ENCODE results near the gene USP13. TPM values are rescaled to one million over a fixed set of nuclear protein-coding genes. Genes with fewer than 3 reads are reported as not detected.

The USP13 gene
- total RNA-seq, 2 experiments from 2014 or later: 4.3 to 4.8 TPM

DNA sequence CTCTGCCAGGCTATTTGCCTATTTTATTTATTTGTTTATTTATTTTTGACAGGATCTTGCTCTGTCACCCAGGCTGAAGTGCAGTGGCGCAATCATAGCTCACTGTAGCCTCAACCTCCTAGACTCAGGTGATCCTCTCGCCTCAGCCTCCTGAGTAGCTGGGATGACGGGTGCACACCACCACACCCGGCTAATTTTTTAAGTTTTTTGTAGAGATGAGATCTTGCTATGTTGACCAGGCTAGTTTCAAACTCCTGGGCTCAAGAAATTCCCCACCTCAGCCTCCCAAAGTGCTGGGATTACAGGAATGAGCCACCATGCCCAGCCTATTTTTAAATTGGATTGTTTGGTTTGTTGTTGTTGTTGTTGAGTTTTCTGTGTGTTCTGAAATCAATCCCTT is 42.8 kb upstream of the USP13 start:
- H3K27me3 ChIP-seq (ENCODE audit: control insufficient read depth in 1 of 2, insufficient read depth in 2 of 2, low read length in 2 of 2): no peaks in the 10 kb centered on the region
- no peaks in the 10 kb centered on the region for H3K9me3 Mint-ChIP-seq
- H3K27me3 Mint-ChIP-seq: no peaks in the 10 kb centered on the region
- H3K4me3 ChIP-seq (ENCODE audit: low read length): no peak overlapping the region
- H3K27ac Mint-ChIP-seq: peak overlapping the region; percentile 83
- no peaks in the 10 kb centered on the region for H3K9me3 ChIP-seq (ENCODE audit: control insufficient read depth in 1 of 2, insufficient read depth in 1 of 2, low read length in 2 of 2)
- ChIA-PET POLR2A (interaction anchor here (0.5 to 0.7 kb wide), 2 partner anchors 22 to 160 kb away, joined by 3 read pairs; no protein-coding TSS in a partner anchor), CTCF (no interaction called here)
- TF ChIP-seq, protein P1, sequence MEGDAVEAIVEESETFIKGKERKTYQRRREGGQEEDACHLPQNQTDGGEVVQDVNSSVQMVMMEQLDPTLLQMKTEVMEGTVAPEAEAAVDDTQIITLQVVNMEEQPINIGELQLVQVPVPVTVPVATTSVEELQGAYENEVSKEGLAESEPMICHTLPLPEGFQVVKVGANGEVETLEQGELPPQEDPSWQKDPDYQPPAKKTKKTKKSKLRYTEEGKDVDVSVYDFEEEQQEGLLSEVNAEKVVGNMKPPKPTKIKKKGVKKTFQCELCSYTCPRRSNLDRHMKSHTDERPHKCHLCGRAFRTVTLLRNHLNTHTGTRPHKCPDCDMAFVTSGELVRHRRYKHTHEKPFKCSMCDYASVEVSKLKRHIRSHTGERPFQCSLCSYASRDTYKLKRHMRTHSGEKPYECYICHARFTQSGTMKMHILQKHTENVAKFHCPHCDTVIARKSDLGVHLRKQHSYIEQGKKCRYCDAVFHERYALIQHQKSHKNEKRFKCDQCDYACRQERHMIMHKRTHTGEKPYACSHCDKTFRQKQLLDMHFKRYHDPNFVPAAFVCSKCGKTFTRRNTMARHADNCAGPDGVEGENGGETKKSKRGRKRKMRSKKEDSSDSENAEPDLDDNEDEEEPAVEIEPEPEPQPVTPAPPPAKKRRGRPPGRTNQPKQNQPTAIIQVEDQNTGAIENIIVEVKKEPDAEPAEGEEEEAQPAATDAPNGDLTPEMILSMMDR (IDR thresholded peaks at IDR 0.05): no peak
- no peak overlapping the region for H3K4me3 Mint-ChIP-seq
- H3K4me1 ChIP-seq (ENCODE audit: insufficient read depth, low read length): peaks cover 13% of the 10 kb centered on the region
- peaks cover 9% of the 10 kb centered on the region for H3K36me3 ChIP-seq (ENCODE audit: insufficient read depth, low read length)
- peaks cover 40% of the 10 kb centered on the region for H3K4me1 Mint-ChIP-seq (ENCODE audit: low read depth)
- intact Hi-C loops (cut with DNase I, micrococcal nuclease): no loop called here
- no peak for ATAC-seq (ENCODE audit: poor library complexity)
- no peak overlapping the region for H3K27ac ChIP-seq (ENCODE audit: low read depth in 1 of 2, low read length in 2 of 2)
- peaks cover 26% of the 10 kb centered on the region for H3K36me3 Mint-ChIP-seq (ENCODE audit: low read depth)
- no peak for DNase-seq

DNA sequence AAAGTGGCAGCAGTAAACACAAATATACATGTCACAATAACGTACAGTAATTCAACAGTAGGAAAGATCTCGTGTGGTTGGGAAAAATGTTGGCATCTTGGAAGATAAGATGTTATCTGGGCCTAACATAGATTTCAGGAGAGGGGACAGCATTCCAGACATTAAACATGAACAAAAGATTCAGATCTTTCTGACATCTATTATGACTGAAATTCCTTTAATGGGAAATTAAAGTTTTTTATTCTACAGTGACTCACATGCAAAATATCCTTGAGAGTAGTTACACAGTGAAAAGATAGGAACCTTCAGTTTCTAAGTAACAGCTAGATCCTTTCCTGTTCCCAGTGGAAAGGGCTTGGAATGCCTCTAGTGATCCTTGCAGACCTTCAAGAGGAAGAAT is 39.0 kb upstream of the USP13 start:
- no peak overlapping the region for H3K27ac ChIP-seq (ENCODE audit: low read depth in 1 of 2, low read length in 2 of 2)
- POLR2A ChIA-PET: no interaction called here
- intact Hi-C loops (cut with DNase I, micrococcal nuclease): no loop called here
- H3K27me3 ChIP-seq (ENCODE audit: control insufficient read depth in 1 of 2, insufficient read depth in 2 of 2, low read length in 2 of 2): no peaks in the 10 kb centered on the region
- H3K36me3 ChIP-seq (ENCODE audit: insufficient read depth, low read length): peaks cover 18% of the 10 kb centered on the region
- no peaks in the 10 kb centered on the region for H3K9me3 ChIP-seq (ENCODE audit: control insufficient read depth in 1 of 2, insufficient read depth in 1 of 2, low read length in 2 of 2)
- CTCF ChIA-PET: no interaction called here
- Mint-ChIP-seq H3K27ac (no peak overlapping the region), H3K36me3 (ENCODE audit: low read depth) (peaks cover 42% of the 10 kb centered on the region), H3K4me1 (ENCODE audit: low read depth) (peaks cover 18% of the 10 kb centered on the region), H3K4me3 (no peak overlapping the region), H3K9me3 (no peaks in the 10 kb centered on the region), H3K27me3 (no peaks in the 10 kb centered on the region)
- H3K4me1 ChIP-seq (ENCODE audit: insufficient read depth, low read length): peaks cover 4% of the 10 kb centered on the region
- H3K4me3 ChIP-seq (ENCODE audit: low read length): no peak overlapping the region
- no peak for DNase-seq
- ATAC-seq (ENCODE audit: poor library complexity): no peak
- TF ChIP-seq, protein P1 (IDR thresholded peaks at IDR 0.05): no peak

DNA sequence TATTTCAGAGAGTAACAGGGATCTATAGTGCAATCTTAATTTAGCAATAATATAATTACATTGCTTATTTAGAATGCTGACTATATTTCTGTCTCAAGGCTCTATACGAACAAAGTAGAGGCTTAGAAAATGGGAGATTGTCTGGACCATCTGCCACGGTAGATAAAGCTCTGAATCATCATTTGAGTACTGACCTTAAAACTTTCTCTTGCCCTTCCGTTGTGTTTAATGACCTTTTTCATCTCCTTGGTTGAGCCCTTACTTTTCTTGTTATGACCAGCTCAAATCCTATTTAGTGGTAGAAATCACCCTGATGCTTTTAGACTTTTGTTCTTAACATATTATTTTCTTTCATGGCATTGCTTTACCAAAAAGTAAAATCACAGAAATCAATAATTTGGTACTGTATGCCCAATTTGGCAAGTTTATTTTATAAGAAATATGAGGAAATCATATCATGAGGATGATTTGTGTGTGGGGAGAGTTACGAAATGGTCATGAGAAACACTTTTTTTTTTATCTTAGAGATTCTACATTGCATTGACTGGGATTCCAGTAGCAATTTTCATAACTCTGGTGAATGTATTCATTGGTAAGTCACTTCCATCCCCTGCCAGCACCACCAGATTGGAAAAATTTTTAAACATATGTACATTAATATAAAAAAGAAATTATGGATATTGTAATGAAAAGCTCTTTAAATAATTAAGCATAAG is 37.2 kb upstream of the USP13 start:
- H3K4me3 ChIP-seq (ENCODE audit: low read length): no peak overlapping the region
- H3K36me3 Mint-ChIP-seq (ENCODE audit: low read depth): peaks cover 50% of the 10 kb centered on the region

More for the DNA sequence above, 37.2 kb upstream of the USP13 start:
- ChIA-PET CTCF (interaction anchor here (1.0 kb wide), 1 partner anchor 1296 kb away, joined by 3 read pairs; the partner anchor contains the start of gene FXR1), POLR2A (interaction anchor here (1.2 kb wide), 1 partner anchor 11 kb away, joined by 3 read pairs; the partner anchor contains the start of genes MRPL47 and NDUFB5)
- no peaks in the 10 kb centered on the region for H3K9me3 Mint-ChIP-seq
- peaks cover 7% of the 10 kb centered on the region for H3K4me1 Mint-ChIP-seq (ENCODE audit: low read depth)
- H3K4me3 Mint-ChIP-seq: no peak overlapping the region
- Histone ChIP-seq H3K36me3 (ENCODE audit: insufficient read depth, low read length) (peaks cover 18% of the 10 kb centered on the region), H3K4me1 (ENCODE audit: insufficient read depth, low read length) (no peaks in the 10 kb centered on the region), H3K27me3 (ENCODE audit: control insufficient read depth in 1 of 2, insufficient read depth in 2 of 2, low read length in 2 of 2) (no peaks in the 10 kb centered on the region), H3K27ac (ENCODE audit: low read depth in 1 of 2, low read length in 2 of 2) (no peak overlapping the region), H3K9me3 (ENCODE audit: control insufficient read depth in 1 of 2, insufficient read depth in 1 of 2, low read length in 2 of 2) (no peaks in the 10 kb centered on the region)
- no peaks in the 10 kb centered on the region for H3K27me3 Mint-ChIP-seq
- TF ChIP-seq, protein P1 (IDR thresholded peaks at IDR 0.05): no peak
- DNase-seq: no peak
- intact Hi-C loops (cut with DNase I, micrococcal nuclease): no loop called here
- no peak overlapping the region for H3K27ac Mint-ChIP-seq
- no peak for ATAC-seq (ENCODE audit: poor library complexity)

Data from CD4-positive, alpha-beta T cell (primary cell).